HK-2 (cell line): Measurements from ENCODE around the gene PCDH1.
"Not testable (repeated sequence)": the region's sequence is repeated elsewhere in the genome, so short reads cannot be mapped to it uniquely, and the experiment has no call there.

Source experiments
- DNase-seq: peaks from one replicate; pipeline ENCODE4 v3.0.0-alpha.2; 2018; ENCODE audit not compliant: unreplicated experiment

PCDH1 gene

DNA sequence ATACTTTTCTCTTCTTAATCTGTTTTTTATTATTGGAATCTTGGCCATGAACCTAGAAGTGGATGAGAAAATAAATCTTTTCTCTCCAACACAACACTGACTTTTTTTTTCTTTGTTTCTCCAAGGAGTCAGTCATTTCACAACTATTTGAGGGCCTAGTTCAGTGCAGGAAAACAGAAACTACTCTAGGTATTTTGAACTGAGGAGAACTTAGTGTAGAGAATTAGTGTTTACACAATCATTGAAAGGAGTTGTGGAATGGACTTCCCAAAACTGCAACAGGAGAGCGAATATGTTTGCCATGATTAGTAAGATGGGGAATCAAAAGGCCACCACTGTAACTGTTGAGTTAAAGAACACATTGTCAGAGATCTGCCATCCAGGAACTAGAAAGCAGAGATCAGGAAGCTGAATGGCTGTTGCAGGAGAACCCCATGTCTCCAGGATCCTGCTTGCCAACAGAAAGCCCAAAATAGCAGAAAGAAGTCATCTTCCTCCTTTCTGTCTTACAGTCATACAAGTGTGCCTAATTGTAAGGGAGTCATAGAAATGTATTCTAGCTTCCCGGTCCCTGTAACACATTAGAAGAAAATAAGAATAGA, 20.3 kb upstream of the PCDH1 start:
- no peak for DNase-seq

DNA sequence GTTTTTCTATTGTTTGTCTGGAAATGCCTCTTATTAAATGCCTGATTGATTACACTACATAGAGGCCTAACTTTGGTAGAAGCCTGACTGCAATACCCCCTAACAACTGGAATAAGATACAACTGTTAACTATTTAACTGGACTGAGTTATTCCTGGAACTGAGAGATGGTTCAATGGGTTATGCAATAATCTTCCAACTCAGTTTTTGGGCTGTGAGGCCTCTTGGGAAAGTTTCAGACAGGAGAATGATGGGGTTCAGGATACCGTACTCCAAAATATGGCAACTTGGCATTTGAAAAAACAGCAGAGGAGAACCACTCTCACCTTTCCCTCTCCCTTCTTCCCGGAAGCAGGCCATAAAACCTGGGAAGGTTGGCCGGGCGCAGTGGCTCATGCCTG, 19.2 kb upstream of the PCDH1 start:
- no peak for DNase-seq

- not testable (repeated sequence) for DNase-seq
Observed at GRCh38 chr5:141890429-141890828, 12.2 kb upstream of the PCDH1 start.

DNA sequence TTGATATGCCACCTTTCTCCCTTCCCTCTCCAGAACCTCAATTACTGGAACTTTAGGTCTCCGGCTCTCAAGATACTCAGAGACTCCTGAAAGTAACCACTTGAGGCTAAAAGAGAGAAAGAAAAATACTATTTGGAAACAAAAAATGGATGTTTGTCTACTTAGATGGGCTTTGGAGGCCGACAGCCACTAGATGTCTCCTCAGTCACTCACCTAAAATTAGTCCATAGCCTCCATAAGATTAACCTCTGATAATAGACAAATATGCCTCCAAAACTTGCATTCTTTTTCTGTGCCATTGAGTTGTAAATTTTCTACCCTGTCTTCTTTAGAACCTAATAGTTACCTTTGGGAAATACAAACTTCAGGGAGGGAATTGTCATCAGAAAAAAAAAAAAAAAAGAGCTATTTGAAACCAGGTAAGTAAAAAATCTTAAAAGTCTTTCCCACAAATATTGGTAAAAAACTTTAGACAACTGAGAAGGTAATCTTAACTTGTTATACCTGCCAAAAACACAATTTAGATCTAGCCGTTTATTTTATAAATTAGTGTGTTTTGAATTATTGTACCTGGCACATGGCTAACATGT, 11.2 kb upstream of the PCDH1 start:
- no peak for DNase-seq

GRCh38 chr5:141883892-141884318, 5.7 kb upstream of the PCDH1 start:
- DNase-seq, result no peak

DNA sequence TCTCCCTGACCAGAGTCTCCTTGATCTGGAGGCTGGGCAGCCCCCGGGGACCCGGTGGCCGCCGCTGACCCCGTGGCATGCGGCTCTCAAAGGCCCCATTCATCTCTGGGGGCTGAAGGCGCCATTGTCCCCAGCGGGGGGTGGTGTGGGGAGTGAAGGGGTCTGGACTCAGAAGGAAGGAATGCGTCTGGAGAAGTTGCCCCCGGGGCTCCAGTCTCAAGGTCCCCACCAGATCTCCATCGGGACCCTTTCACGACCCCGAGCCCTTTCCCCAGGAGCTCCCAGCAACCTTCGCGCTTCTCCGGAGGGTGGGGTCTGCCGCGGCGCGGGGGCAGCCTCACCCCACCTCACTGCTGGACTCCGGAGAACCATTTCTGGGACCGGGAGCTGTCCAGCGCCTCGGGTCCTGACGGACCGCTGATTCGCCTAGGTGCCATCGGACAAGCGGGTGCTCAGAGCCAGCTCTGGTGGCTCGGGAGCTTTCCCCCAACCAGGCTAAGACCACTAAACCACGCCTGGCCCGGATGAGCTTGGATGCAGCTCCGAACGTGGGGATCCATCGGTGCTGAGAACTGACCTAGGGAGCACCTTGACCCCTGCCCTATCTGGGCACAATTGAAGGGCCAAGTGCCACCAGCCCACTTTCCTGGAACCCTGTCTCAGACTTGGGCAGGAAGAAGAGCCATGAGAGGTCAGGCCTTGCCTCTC, 5.1 kb upstream of the PCDH1 start:
- DNase-seq, result no peak

DNA sequence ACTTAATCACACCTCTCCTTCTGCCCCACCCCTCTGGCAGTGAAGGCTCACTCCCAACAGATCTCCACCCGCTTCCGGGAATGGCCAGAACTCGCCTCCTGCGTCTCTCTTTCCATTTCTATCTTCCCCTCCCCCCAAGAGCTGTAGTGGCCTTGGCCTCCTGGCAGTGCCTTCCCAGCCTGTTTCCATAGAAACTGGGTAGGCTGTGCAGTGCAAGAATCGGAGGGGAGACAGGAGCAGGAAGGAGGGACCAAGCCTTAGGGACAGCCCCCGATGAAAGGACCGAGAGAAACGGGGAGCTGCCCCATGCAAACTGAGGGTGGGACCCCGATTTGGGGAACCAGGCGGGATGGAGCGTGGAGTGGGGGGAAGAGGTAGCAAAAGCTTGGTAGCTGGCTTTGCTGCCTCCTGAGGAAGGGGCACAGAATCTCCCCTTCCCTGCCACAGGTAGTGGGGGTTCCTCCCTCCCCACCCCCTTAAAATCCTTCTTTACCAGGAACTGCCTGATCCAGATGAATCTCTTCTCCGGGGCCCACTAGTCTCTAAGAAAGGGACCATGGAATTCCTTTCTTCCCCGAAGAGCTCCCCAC, 4.5 kb upstream of the PCDH1 start:
- DNase-seq, result no peak

DNA sequence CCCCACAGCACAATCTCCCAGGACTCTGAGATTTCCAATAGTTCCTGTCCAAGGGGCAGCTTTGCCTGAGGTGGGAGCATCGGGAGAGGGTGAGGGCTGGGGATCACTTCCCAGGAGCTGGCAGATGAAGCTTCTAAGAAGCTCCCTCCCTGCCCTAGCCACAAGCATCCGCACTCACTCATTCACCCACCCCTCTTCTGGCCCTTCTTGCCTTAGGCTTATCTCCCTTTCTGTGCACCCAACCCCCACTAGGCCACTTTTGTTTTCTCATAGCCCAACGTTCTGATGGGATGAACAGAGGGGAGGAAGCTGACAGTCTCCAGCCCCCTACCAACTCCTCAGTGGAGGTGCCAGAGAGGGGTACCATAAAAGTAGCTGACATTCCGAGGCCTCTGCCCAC, 3.7 kb upstream of the PCDH1 start:
- DNase-seq, result no peak

GRCh38 chr5:141880961-141881801, 3.0 kb upstream of the PCDH1 start:
- DNase-seq, result no peak

DNA sequence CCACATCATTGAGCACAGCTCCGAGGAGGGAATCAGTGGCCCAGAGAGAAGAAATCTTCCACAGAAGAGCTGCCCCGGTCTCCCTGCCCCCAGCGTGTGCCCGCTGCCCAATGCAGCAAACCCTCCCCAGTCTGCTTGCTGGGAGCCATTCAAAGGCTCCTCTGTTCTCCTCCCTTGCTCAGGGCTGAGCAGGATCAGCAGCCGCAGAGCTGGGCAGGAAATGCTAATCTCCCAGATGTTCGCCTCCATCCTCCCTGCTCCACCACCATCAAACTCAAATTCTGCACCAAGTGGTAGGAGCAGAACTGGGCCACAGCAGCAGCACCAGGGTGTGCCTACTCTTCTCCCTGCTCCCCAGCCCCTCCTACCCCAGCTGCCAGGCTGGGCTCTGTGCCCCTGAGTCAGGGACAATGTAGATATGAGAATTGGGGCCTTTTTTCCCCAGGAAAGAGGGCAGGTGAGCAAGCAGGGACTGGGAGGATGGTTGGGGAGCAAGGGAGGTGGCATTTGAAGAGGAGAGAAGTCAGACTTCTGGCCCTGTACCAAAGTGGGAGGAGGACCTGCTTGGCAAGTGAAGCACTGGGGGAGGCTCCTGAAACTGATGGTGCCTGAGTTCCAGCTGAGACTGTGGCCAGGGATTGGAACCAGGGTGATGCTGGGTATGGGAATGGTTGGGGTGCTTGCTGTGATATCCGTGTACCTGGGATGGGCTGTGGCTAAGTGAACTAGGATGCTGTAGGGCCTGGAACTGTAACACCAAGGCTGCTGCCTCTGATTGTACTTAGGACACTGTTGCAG, 1.9 kb upstream of the PCDH1 start:
- DNase-seq, result no peak

DNA sequence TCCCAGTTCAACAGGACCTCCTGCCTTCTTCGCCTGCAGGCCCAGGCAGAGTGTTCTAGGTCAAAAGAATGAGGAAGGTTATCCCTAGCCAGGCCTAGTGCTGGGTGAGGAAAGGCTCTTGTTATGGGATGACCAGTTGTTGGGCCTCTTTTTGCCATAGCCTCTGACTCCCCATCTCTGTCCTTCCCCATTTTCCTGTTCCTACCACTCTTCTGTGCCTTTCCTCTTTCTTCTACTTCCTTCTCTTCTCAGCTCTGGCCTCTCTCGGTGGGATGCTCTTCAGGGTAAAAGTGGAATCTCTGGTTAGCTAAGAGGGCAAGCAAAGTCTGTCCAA, 1.2 kb upstream of the PCDH1 start:
- DNase-seq, result no peak

GRCh38 chr5:141878711-141879425, 658 bp upstream of the PCDH1 start:
- DNase-seq, result peak; percentile 73

GRCh38 chr5:141877356-141878185, 639 bp downstream of the PCDH1 start:
- peak; percentile 11 for DNase-seq

DNA sequence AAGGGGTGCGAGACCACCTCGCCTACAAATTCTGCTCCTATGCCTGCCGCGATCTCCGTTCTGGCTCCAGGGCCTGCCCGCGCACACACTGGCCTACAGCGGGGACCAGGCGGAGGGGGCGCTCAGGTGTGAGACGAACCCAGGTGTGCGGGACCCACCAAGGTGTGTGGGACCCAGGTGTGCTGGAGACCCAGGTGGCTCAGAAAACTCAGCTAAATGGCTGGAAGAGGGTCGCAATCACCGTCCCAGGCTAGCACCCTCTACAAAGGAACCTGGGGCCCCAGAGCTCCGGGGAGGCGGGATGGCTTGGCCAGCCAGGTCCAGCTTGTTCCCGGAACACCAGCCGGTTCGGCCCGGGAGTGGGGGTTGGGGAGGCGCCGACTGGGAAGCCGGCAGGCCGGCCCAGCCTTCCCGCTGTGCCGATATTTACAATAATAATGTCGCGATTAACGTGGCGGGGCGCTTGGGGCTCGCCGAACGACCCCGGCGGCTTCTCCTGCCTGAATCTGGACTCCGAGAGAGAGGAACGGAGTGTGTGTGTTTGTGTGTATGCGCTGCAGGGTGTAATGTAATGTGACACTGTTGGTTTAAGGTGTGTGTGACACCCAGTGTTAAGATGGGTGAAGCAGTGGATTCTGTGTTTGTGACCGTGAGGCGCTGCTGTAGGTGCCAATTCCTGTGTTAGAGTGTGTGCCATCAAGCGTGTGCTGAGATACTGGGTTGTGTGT, 1.4 kb downstream of the PCDH1 start:
- DNase-seq, result no peak

DNA sequence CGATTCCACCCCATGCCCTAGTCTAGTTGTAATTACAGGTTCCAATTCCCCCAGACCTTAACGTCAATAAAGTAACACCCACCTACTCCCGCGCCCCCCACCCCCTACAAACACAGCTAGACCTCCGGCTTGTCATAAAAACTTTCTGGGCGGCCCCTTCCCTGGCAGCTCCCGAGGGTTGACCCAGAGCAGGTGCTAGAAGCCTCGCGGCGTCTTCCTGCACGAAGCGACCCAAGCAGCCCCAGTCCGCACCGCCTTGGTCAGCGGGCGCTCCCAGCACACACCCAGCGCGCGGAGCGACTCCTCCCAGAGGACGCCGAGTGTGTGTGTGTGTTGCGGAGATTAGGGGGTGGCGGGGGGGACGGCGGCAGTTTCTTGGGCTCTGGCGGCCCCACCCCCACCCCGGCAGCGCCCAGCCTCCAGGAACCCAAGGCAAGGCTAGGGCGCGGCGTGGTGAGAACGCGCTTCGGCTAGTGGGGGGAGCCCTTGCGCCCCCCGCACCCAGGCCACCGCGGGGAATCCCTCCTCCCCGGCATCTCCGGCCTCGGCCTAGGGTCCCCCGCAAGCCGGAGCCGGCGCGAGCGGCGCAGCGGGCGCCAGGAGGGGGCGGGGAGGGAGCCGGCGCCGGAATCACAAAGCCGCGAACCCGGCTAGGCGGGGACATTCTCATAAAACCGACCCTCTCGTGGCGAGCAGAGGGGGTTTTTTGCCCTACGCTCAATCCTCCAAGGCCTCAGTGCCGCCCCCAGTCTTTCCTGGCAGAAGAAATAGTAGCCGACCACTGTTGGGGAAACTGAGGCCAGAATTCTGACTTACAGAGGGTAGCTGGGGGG, 2.2 kb downstream of the PCDH1 start:
- DNase-seq, result no peak

- DNase-seq, result no peak
Observed at GRCh38 chr5:141875022-141875740, 3.0 kb downstream of the PCDH1 start.

GRCh38 chr5:141874262-141874964, 3.8 kb downstream of the PCDH1 start:
- DNase-seq, result no peak
